ENCODE results near the gene SEC14L5. TPM values are rescaled to one million over a fixed set of nuclear protein-coding genes. Genes with fewer than 3 reads are reported as not detected.

The SEC14L5 gene
- total RNA-seq, 1 donor from 2014 or later, result 5.7 TPM

GRCh38 chr16:4990415-4990814 is 32.3 kb downstream of the SEC14L5 start:
- intact Hi-C loops (cut with DNase I), result no loop called here
- TF ChIP-seq CTCF (IDR thresholded peaks at IDR 0.05), result no peak
- H3K4me1 ChIP-seq, result no peaks in the 10 kb centered on the region
- H3K4me3 ChIP-seq, result no peak overlapping the region
- no peaks in the 10 kb centered on the region for H3K36me3 ChIP-seq
- H3K27me3 ChIP-seq, result peaks cover 11% of the 10 kb centered on the region
- no peaks in the 10 kb centered on the region for H3K9me3 ChIP-seq
- H3K27ac ChIP-seq, result no peak overlapping the region
- no peak for DNase-seq (ENCODE audit: low spot score in 2 of 2)

- H3K27ac ChIP-seq, result no peak overlapping the region
- intact Hi-C loops (cut with DNase I), result no loop called here
- no peaks in the 10 kb centered on the region for H3K36me3 ChIP-seq
Observed at GRCh38 chr16:4991754-4992153, 33.6 kb downstream of the SEC14L5 start.

GRCh38 chr16:4994719-4995434 is 36.7 kb downstream of the SEC14L5 start:
- intact Hi-C loops (cut with DNase I), result no loop called here
- Histone ChIP-seq H3K27me3 (no peaks in the 10 kb centered on the region), H3K9me3 (no peaks in the 10 kb centered on the region), H3K4me3 (no peak overlapping the region), H3K36me3 (no peaks in the 10 kb centered on the region), H3K27ac (no peak overlapping the region), H3K4me1 (no peaks in the 10 kb centered on the region)
- DNase-seq (ENCODE audit: low spot score in 2 of 2), result no peak
- TF ChIP-seq CTCF (IDR thresholded peaks at IDR 0.05), result no peak

More at GRCh38 chr16:4991754-4992153, 33.6 kb downstream of the SEC14L5 start:
- TF ChIP-seq CTCF (IDR thresholded peaks at IDR 0.05), result no peak
- no peak overlapping the region for H3K4me3 ChIP-seq
- no peak for DNase-seq (ENCODE audit: low spot score in 2 of 2)
- no peaks in the 10 kb centered on the region for H3K4me1 ChIP-seq
- no peaks in the 10 kb centered on the region for H3K9me3 ChIP-seq
- peaks cover 11% of the 10 kb centered on the region for H3K27me3 ChIP-seq

GRCh38 chr16:5000573-5001001 is 42.5 kb downstream of the SEC14L5 start:
- TF ChIP-seq CTCF (IDR thresholded peaks at IDR 0.05), result no peak
- DNase-seq (ENCODE audit: low spot score in 2 of 2), result no peak
- Histone ChIP-seq H3K27me3 (no peaks in the 10 kb centered on the region), H3K9me3 (no peaks in the 10 kb centered on the region), H3K4me3 (no peak overlapping the region), H3K36me3 (no peaks in the 10 kb centered on the region), H3K27ac (no peak overlapping the region), H3K4me1 (no peaks in the 10 kb centered on the region)
- intact Hi-C loops (cut with DNase I), result no loop called here

GRCh38 chr16:5001571-5001970 is 43.4 kb downstream of the SEC14L5 start:
- no peak overlapping the region for H3K4me3 ChIP-seq
- H3K36me3 ChIP-seq, result no peaks in the 10 kb centered on the region
- no peaks in the 10 kb centered on the region for H3K9me3 ChIP-seq
- intact Hi-C loops (cut with DNase I), result no loop called here
- H3K4me1 ChIP-seq, result no peaks in the 10 kb centered on the region
- no peaks in the 10 kb centered on the region for H3K27me3 ChIP-seq
- DNase-seq (ENCODE audit: low spot score in 2 of 2), result no peak
- no peak for TF ChIP-seq CTCF (IDR thresholded peaks at IDR 0.05)
- H3K27ac ChIP-seq, result no peak overlapping the region
